Left colon (tissue), 2 donors: Measurements from ENCODE around the gene PRPF6. TPM values are rescaled to one million over a fixed set of nuclear protein-coding genes. Genes with fewer than 3 reads are reported as not detected.

Experiments
- ATAC-seq: fragments of 200-7000 bp; cut with Tn5 transposase; one replicate; pipeline ENCODE4 v1.9.1; 2020; ENCODE audit warnings: mild to moderate bottlenecking, moderate library complexity
- DNase-seq, 2 donors: peaks; one replicate each; pipeline ENCODE4 v3.0.0-alpha.2; 2020
- intact Hi-C, 2 donors: fragments of 100-400 bp; cut with DNase I in 1 of 2; cut with micrococcal nuclease in 1 of 2; formaldehyde crosslinking; loops; one replicate each; pipeline versions ENCODE4 v1.11.2 to v1.14.0; 2022; cut with DNase I, micrococcal nuclease
- total RNA-seq, 2 donors: library from RNA; stranded (reverse); fragmentation: NEBNext Ultra II Directional; extraction: Animal tissue kit (Norgen Biotek cat#: 25700); gene quantifications; one replicate each; pipeline ENCODE4 v1.2.1, GENCODE V29; 2021
- donor health status: DM: no; HTN: no; CAD: no.
- donor health status: DM: yes; HTN: yes; CAD: no.

Gene PRPF6
- total RNA-seq, 2 donors from 2014 or later = 51.7 to 51.8 TPM

DNA sequence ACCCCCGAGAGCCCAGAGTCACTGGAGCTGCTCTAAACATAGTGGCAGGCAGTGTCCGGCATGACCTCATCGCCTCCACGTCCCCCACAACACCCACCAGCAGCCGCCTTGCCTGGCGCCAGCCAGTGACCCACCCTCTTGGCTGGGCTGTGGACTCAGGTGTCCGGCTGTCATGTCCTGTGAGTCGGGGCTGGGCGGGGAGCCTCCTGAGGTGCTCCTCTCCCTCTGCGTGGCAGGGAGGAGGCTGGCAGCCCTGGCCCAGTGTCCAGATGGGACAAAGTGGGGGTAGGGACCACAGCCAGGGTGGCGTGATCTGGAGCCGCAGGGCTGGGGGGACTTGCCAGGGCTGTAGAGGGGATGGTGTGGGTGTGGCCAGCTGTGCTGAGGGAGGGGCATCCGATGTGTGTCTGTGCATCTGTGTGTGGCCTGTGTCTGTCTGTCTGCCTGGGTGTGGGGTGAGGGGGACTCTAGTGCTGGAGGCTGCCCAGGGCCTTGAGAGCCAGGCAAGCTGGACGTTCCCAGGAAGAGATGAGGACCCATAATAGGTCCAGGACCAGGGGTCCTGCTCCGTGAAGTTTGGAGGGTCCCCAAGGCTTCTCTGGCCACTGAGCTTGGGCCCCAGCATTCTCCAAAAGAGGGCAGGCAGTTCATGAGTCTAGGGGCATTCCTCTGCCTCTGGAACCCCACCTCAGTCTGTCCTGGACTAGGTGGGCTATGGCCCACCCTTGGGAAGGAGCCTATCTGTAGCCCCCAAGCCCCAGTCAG lies 70.8 kb downstream of the PRPF6 start:
- no peak for ATAC-seq
- intact Hi-C loops = no loop called here

DNA sequence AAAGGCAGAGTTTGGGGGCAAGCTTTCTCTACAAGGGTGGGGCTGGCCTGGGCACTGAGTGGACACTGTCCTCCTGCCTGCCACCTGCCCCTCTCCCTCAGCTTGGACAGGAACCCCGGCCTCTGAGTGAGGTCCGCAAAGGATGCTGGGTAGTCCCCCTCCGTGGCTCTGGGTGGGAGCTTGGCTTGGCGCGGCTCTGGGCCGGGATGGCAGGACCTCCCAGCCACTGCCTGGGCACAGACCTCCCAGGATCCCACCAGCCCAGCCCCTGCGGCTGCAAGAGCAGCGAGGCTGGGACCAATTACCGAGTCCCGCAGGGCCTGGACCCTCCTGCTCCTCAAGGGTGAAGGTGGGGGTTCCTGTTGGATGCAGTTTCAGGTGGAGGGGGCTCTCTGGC lies 71.4 kb downstream of the PRPF6 start:
- intact Hi-C loops = no loop called here
- no peak for DNase-seq
- ATAC-seq = no peak

More for the DNA sequence above, 70.8 kb downstream of the PRPF6 start:
- DNase-seq = no peak

DNA sequence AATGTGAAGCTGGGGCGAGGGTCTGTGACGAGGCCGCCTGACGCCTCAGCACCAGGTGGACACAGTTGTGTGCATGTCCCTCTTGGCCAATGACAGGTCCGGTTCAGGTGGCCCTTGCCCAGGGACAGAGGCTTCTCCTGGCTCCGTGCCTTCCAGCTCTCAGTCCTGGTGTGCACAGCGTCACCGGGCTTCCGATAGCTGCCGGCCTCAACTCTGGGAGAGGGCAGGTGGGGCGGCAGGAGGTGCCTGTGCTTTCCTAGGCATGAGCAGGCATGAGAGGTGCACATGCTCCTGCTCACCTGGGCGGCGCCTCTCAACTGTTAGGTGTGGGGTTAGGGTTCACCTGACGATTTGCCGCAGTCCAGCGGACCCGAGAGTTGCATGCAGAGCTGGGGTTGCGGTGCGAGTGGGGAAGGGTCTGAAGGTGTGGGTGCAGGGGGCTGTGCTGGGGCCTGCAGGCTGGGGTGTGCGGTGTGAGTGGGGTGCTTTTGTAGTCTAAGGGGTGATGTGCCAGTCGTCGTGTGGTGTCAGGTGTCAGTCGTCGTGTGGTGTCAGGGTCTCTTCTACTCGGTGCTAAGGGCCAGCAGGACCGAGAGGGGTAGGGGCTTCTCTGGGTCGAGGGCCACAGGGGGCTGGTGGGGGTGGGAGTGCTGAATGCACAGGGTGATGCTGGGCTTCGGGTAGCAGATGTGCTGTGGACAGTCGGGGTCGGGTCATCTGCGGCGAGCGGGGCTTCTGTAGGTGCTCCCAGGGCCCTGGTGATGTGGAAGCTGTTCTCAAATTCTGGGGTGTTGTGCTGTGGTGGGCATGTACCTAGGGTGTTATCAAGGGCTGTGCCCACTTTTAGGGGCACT lies 72.3 kb downstream of the PRPF6 start:
- no peak for ATAC-seq

DNA sequence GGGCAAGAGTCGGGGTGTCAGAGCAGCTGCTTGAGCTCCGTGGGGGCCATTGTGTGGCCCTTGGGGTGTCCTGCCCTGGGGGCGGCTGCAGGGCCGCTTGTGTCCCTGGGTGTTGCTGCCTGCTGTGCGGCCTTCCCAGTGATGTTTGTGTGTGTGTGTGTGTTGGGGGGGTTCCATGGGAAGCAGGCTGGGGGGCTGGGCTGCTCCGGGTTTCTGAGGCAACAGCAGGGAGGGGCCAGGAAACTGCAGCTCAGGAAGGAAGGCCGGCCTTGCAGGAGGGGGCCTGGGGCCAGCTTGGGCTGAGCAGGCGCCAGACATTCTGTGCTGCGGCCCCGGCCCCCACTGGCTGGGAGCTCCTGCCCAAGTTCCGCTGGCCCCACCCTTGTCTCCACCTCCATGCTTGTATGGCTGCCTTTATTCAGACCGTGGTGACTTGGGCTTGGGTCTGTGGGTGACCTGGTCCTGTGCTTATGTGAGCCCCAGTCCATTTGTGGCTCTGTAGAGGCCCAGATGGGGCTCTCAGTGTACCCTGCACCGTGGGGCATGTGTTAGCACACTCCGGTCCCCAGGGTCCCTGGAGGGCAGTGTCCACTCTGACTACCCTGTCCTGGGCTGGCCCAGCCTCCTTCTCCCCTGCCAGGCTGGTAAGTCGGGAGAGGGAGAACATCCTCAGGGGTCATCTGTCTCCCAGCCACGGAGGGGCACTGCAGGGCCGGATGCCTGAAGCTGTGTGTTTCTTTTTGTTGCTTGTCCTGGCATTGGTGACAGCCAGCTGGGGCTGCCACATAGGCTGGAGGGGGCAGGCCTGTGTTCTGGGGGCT lies 73.1 kb downstream of the PRPF6 start:
- intact Hi-C loops = no loop called here
- no peak for DNase-seq
- ATAC-seq = no peak

More for the DNA sequence above, 72.3 kb downstream of the PRPF6 start:
- intact Hi-C loops = no loop called here
- DNase-seq = no peak

DNA sequence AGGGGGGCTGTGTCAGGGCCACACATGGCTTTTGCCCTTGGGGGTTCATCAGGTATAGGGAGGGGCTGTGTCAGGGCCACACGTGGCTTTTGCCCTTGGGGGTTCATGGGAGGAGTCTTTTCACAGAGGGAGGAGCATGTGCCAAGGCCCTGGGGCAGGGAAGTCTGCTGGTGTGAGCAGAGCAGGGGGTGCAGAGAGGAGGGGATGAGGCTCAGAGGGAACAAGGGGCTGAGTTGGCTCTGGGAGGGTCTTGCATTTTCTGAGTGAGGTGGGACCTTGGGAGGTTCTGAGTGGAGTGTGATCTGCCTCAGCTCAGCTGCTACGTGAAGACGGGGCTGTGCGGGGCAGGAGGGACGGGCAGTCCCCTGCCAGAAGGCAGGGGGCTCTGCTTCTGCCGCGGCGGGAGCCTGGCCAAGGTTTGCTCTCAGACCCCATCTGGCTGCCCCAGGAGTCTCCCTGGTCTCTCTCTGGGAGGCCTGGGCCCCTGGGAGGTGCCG lies 74.5 kb downstream of the PRPF6 start:
- intact Hi-C loops = loop anchor here in 1 of 2 donors (5.0 kb wide), 1 partner anchor 63 kb away; no protein-coding TSS in a partner anchor
- ATAC-seq (no peak), DNase-seq (no peak)

DNA sequence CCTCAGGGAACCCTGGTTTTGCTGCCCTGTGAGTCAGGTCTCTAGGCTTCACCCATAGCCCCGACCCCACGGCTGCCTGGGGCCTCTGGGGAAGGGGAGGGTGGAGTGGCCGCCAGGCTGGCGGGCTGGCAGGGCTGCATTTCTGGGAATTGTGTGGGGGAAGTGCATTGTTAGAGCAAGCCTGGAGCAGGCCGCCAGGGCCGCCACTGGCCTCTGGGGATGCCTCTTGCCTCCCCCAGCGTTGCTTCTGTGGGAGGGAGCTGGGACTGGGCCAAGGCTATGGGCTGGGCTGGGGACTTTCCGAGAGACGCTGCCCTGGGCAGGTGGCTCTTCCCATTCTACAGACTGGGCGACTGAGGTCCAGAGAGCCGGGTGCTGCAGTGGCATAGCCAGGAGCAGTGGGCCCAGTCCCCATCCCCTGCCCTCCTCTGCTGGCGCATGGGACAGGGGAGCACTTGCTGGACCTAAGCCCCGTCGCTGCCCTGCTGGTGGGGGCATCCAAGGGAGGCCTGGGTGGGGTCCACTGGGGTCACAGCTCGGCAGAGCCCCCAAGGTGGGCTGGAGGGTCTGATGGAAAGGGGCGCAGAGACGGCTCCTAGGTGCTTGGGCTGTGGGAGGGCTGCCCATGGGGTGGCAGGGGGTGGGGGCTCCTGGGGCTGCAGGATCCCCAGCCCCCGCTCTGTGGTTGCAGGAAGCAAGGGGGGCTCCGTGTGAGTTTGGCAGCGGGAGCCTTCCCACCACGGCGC lies 75.1 kb downstream of the PRPF6 start:
- ATAC-seq = no peak
- intact Hi-C loops = loop anchor here in 1 of 2 donors (5.0 kb wide), 1 partner anchor 64 kb away; no protein-coding TSS in a partner anchor

DNA sequence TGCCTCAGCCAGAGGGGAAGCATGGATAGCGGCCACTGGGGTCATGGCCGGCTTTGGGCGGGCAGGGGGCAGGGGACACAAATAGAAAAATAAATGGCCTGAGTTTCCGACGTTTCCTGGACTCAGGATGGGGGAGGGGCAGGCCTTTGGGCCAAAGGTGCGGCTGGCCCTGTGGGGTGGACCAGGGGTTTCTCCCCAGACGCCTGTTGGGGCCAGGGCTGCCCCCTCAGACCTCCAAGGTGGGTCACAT lies 75.6 kb downstream of the PRPF6 start:
- DNase-seq (no peak), ATAC-seq (no peak)

More for the DNA sequence above, 75.1 kb downstream of the PRPF6 start:
- DNase-seq = no peak

DNA sequence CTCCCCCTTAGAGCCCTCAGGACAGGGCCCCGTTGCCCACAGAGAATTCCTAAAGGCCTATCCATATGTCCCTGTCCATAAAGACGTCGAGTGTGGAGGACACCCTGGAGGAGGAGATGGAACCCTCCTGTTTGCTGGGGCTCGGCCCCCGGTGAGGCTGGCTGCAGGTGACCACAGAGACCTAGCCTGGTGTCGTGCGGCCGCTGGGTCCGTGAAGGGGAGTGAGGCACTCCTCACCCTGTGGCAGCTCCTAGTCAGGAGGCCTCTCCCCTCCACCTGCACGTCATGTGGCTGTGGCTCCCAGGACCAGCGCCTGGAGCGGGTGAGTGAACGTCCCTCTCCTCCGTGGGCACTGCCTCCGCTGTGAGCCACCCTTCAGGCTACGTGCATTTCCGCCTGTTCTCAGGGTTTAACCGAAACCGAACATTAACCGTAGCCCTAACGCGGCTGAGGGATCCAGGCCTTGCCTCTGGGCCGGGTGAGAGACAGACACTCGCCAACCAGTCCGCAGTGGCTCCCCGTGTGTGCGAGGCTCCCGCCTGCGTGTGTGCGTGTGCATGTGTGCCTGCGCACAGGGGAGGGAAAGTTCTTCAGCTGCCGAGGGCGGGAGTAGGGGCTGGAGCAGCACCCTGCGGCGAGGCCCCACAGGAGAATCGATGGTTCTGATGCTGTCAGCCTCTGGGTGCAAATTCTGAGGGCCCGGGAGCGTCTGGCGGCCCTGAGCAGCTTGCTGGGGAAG lies 76.1 kb downstream of the PRPF6 start:
- ATAC-seq = no peak
- intact Hi-C loops = loop anchor here in 1 of 2 donors (5.0 kb wide), 1 partner anchor 65 kb away; no protein-coding TSS in a partner anchor
- DNase-seq = no peak

More for the DNA sequence above, 75.6 kb downstream of the PRPF6 start:
- intact Hi-C loops = loop anchor here in 1 of 2 donors (5.0 kb wide), 1 partner anchor 64 kb away; no protein-coding TSS in a partner anchor

DNA sequence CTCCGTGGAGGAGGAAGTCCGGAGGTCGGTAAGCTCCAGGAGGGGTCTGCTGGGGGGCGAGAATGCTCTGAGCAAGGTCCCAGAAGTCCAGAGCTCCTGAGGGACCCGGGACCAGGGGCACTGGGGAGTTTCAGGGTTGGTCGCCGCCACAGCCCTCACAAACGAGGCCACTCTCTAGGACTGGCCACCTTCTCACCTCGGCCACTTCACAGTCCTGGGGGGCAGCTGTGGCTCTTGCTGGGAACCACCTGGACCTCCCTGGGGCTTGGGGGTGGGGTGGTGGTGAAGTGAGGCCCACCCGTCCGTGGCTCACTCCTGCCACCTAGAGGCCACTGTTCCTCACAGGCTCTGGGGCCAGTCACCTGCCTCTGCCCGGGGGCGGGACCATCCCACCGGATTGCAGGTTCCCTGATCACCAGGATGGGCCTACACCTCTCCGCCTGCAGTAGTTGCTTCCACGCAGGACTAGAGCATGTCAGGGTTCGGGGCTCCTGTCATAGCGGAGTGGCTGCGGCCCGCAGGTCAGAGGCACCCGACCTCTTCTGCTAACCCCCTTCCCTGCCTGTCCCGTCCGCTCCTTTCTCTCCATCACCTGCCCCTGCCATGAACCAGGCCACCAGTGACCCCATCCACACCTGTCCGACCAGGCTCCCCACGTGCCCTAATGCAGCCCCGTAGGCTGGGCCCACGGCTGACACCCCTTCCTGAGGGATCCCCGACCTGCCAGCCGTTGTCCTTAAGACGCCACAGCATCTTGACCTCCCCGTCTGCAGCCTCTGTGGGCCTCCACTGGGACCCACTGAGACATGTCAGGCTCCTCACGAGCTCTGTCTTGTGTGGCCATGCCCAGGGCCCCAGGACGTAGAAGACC lies 76.9 kb downstream of the PRPF6 start:
- intact Hi-C loops = loop anchor here in 1 of 2 donors (5.0 kb wide), 1 partner anchor 66 kb away; no protein-coding TSS in a partner anchor
- DNase-seq (peak in 1 of 2 donors; percentile 87), ATAC-seq (peak; percentile 76)

DNA sequence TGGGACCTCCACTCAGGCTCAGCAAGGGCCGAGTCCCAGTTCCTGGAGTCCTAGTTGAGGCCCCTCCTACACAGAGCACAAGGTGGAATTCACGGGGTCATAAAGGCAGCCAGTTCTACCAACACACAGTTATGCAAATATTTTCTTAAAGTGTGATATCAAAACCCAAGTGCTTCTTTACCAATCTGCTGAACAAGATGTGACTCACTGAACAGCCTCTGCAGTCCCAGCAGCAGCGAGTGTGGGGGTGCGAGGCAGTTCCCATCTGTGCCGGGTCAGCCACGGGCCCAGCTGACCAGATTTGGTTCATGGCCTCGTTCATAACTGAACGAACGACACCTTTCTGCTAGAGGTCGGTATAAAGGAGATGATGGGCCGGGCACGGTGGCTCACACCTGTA lies 77.6 kb downstream of the PRPF6 start:
- no peak for ATAC-seq
- DNase-seq = no peak
- intact Hi-C loops = loop anchor here in 1 of 2 donors (5.0 kb wide), 1 partner anchor 66 kb away; no protein-coding TSS in a partner anchor

DNA sequence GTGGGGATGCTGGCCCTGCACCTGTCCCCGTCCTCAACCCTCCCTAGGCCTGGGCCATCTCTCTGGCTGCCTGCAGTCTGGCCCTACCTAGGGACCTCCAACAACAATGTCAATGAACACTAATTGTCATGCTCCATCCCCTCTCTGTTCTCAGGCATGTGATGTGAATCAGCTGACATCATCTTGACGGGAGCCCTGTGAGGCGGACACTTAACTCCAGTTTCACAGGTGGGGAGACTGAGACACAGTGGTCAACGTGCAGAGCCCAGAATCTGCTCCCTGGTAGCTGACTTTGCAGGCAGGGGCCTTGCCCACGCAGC lies 81.3 kb downstream of the PRPF6 start:
- ATAC-seq (no peak), DNase-seq (no peak)
- intact Hi-C loops = no loop called here

DNA sequence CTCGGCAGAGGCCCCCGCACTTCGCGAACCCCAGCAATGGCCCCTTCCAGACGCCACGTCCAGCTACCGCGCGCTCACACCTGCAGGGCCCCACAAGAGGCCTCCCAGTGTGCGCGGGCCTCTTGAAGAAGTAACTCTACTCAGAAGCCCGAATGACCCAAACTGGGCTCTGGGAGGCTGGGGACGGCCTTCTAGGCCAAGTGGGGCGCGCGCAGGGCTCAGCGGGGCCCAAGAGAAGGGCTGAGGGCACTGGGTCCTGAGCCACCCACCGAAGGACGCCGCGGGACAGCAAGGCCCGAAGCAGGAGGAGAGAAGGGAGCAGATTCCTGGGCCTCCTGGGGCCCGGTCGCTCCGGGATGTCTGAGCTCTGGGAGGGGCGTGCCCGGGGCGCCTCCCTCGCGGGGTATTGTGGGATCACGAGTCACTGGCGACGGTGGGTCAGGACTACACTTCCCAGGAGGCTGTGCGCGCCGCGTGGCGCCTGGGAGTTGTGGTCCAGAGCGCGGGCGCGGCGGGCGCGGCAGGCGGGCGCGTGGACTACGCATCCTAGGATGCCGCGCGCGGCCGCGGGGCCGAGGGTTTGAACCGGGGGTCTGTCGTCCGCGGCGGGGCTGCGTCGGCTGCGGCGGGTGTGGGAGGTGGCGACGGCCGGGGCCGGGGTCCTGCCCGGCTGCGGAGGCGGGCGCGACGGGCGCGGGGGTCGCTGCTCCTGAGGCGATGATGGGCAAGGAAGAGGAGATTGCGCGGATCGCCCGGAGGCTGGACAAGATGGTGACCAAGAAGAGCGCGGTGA lies 81.9 kb downstream of the PRPF6 start, which contains the start of gene TCEA2:
TSS of gene TCEA2 (plus strand) at position 603 of the 793 bp plus-strand sequence. CDS start at position 718, 115 bp downstream.
- DNase-seq (peak; percentile 95 to 97), ATAC-seq (peak; percentile 96)
- intact Hi-C loops = no loop called here

DNA sequence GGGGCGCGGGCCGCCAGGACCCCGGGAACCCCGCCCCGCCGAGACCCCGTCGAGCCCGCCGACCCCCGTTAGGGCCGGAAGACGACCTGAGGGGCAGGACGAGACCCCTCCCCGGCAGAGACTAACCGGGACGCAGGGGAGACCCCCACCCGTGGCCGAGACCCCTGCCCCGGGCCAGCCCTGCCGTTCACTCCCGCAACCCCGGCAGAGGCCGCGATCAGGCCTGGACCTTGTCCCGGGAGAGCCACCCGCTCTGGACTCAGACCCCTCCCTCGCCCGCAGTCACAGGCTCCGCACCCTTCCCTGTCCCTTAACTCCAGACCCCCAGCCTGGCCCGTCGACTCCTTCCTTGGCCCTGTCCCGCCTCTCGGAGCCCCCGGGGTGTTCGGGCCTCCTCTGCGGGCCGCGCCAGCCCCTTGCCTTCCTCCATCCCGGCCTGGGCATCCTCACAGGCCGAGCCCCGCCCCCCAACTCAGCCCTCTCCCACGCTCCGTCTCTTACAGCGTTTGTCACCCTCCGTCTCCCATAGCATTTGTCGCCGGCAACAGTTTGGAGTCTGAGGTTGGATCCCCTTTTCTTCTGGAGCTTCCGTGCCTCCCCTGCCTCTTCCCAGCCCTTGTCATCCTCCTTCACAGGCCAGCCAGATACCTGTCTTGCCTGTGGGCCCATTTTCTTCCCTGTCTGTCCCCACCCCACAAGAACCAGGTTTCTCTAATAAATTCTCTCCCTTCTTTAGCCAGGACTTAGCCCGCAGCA lies 82.6 kb downstream of the PRPF6 start:
- ATAC-seq (peak; percentile 22), DNase-seq (peak in 1 of 2 donors; percentile 53)
- intact Hi-C loops = no loop called here

DNA sequence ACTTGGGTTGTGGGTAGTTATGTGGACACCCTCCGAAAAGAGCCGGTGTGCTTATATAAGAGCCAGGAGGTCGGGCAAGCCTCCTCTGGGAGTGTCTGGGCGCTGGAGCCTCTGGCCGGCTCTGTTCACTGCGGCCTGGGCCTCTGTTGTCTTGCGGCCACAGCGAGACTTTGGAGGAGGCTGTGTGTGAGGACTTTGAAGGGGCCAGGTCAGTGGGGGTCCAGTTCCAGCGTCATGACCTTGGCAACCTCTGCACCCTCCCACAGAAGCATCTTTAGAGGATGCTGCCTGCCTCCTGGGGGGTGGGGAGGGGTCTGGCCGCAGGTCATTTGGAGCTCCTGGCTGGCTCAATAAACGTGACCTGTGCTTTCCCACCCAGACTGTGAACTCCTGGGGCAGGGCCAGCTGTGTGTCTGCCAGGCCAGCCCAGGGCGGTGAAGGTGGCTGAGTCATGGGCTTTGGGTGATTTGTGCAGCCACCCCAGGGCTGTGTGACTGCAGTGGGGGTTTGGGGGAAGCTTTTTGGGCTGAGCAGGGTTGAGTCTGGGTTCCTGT lies 83.3 kb downstream of the PRPF6 start:
- intact Hi-C loops = no loop called here
- DNase-seq = no peak
- no peak for ATAC-seq
